ENCODE measurements around the gene OBSCN.

The OBSCN gene

GRCh38 chr1:228291906-228292608 is 84.2 kb downstream of the OBSCN start:
- DNase-seq = no peak

- DNase-seq = no peak
Measured at GRCh38 chr1:228292609-228292911, 84.7 kb downstream of the OBSCN start.

GRCh38 chr1:228293393-228293792 is 85.5 kb downstream of the OBSCN start:
- DNase-seq = no peak

- DNase-seq = no peak
Measured at GRCh38 chr1:228293816-228294500, 86.1 kb downstream of the OBSCN start.

- no peak for DNase-seq
Measured at GRCh38 chr1:228294717-228295116, 86.9 kb downstream of the OBSCN start.

- no peak for DNase-seq
Measured at GRCh38 chr1:228295201-228295600, 87.4 kb downstream of the OBSCN start.

- no peak for DNase-seq
Measured at GRCh38 chr1:228295981-228296380, 88.1 kb downstream of the OBSCN start.

GRCh38 chr1:228297242-228297641 is 89.4 kb downstream of the OBSCN start:
- DNase-seq = no peak

- no peak for DNase-seq
Measured at GRCh38 chr1:228297822-228298221, 90.0 kb downstream of the OBSCN start.

GRCh38 chr1:228298471-228298870 is 90.6 kb downstream of the OBSCN start:
- DNase-seq = no peak

GRCh38 chr1:228299211-228299610 is 91.4 kb downstream of the OBSCN start:
- DNase-seq = no peak

GRCh38 chr1:228299901-228300300 is 92.1 kb downstream of the OBSCN start:
- no peak for DNase-seq

GRCh38 chr1:228302086-228302485 is 94.2 kb downstream of the OBSCN start:
- DNase-seq = no peak

- no peak for DNase-seq
Measured at GRCh38 chr1:228303596-228303995, 95.8 kb downstream of the OBSCN start.

GRCh38 chr1:228304225-228304624 is 96.4 kb downstream of the OBSCN start:
- DNase-seq = no peak

- no peak for DNase-seq
Measured at GRCh38 chr1:228304766-228305395, 97.0 kb downstream of the OBSCN start.

GRCh38 chr1:228305721-228306152 is 97.9 kb downstream of the OBSCN start:
- no peak for DNase-seq

- no peak for DNase-seq
Measured at GRCh38 chr1:228306275-228307217, 98.7 kb downstream of the OBSCN start.

- no peak for DNase-seq
Measured at GRCh38 chr1:228307218-228308023, 99.6 kb downstream of the OBSCN start.

GRCh38 chr1:228308085-228308601 is 100.3 kb downstream of the OBSCN start:
- no peak for DNase-seq

GRCh38 chr1:228308628-228309325 is 100.9 kb downstream of the OBSCN start:
- DNase-seq = no peak

All from suppressor macrophage treated with lipopolysaccharide for 1 hour (primary cell).